HFF-Myc (cell line): Measurements from ENCODE around the gene SLC1A7.

Experiments used
- DNase-seq: peaks from one replicate; pipeline ENCODE4 v3.0.0-alpha.2; 2011; ENCODE audit warnings: low read depth; ENCODE audit errors: extremely low read depth
- H3K4me3 ChIP-seq: replicated peaks from 2 replicates; pipeline ENCODE4 v1.5.1; 2011; ENCODE audit warnings: low read depth, mild to moderate bottlenecking, control low read depth, low read length
- TF ChIP-seq, protein P1 (sequence below): IDR thresholded peaks from 2 replicates; pipeline ENCODE4 v1.5.1; 2012; ENCODE audit warnings: mild to moderate bottlenecking, low read depth, low read length, control low read depth; ENCODE audit errors: missing control alignments

SLC1A7 gene

DNA sequence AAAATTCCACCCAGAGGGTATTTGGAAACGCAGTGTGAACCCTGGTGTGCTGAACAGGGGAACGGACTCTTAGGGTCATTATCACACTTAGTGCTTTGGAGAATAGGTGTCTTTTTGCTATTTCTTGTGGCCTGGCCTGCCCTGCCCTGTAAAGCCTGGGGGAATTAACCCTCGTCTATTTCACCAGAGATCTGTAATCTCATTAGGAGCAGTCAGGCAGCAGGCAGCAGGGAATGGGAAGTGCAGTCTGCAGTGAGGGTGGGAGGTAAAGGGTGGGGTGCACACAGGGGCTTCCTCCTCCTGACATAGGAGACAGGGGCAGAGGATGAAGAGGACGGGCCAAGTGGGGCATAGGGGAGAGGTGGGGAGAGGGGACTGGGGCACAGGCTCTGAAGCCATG is 1.1 kb upstream of the SLC1A7 start:
- DNase-seq = no peak
- TF ChIP-seq, protein P1, sequence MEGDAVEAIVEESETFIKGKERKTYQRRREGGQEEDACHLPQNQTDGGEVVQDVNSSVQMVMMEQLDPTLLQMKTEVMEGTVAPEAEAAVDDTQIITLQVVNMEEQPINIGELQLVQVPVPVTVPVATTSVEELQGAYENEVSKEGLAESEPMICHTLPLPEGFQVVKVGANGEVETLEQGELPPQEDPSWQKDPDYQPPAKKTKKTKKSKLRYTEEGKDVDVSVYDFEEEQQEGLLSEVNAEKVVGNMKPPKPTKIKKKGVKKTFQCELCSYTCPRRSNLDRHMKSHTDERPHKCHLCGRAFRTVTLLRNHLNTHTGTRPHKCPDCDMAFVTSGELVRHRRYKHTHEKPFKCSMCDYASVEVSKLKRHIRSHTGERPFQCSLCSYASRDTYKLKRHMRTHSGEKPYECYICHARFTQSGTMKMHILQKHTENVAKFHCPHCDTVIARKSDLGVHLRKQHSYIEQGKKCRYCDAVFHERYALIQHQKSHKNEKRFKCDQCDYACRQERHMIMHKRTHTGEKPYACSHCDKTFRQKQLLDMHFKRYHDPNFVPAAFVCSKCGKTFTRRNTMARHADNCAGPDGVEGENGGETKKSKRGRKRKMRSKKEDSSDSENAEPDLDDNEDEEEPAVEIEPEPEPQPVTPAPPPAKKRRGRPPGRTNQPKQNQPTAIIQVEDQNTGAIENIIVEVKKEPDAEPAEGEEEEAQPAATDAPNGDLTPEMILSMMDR = no peak
- H3K4me3 ChIP-seq = no peak overlapping the region

DNA sequence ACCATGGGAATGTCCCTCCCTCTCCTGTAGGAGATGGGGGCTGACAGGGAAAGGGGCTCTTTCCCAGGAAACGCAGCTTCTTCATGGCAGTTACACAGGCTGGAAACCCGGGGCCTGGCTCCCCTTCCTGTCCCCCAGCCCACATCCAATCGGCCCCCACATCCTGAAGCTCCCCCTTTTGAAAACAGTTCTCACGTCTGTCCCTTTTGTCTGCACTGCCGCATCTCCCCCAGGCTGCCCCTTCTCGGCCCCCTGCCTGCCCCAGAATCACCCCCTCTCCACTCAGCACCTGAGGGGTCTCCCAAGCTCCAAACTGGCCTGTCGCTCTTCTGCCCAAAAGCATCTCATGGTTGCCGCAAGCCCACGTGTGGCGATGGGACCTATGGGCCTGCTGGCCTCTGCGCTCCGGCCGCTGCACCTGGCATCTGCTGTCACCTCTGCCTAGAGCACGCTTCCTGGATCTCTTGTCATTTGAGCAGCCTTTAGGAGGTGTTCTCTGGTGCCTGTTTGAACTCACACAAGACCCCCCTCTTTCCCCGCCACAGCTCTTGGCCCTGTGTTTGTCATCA is 867 bp downstream of the SLC1A7 start:
- H3K4me3 ChIP-seq = no peak overlapping the region
- DNase-seq = no peak
- TF ChIP-seq, protein P1 = no peak

DNA sequence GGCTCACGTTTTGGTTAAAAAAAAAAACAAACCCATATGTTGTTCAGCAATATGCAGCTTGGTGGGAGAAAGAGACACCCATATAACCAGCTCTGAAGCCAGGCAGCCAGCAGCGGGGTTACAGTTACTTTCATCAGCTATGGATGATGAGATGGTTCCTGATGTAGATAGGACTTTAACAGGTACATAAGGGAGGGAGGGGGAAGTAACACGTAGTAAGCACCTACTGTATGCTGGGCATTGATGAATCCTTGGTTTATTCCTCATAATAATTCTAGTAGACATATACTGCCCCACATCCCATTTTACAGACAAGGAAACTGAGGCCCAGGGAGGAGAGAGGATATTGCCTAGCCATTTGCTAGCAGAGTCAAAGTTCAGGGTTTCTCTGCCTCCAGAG is 2.0 kb downstream of the SLC1A7 start:
- TF ChIP-seq, protein P1 = no peak
- H3K4me3 ChIP-seq = no peak overlapping the region
- no peak for DNase-seq

DNA sequence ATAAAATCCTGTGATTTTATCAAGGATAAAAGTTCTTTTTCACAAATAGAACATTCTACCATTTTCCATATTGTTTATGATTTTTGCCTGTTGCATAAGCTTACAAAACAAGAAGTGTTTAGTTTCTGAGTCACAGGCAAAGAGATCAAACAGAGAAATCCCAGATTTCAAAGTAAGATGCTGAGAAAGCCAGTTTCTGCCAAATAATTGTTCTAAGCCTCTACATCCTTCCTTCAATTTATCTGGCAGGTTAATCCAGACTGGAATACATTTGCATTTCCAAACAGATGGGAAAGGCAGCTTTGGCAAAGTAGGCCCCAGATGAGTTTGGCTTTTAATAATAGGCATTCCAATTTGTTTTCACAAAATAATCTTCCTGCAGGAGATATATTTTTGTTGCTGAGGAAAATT is 2.5 kb downstream of the SLC1A7 start:
- TF ChIP-seq, protein P1 = no peak
- DNase-seq = no peak
- no peak overlapping the region for H3K4me3 ChIP-seq

DNA sequence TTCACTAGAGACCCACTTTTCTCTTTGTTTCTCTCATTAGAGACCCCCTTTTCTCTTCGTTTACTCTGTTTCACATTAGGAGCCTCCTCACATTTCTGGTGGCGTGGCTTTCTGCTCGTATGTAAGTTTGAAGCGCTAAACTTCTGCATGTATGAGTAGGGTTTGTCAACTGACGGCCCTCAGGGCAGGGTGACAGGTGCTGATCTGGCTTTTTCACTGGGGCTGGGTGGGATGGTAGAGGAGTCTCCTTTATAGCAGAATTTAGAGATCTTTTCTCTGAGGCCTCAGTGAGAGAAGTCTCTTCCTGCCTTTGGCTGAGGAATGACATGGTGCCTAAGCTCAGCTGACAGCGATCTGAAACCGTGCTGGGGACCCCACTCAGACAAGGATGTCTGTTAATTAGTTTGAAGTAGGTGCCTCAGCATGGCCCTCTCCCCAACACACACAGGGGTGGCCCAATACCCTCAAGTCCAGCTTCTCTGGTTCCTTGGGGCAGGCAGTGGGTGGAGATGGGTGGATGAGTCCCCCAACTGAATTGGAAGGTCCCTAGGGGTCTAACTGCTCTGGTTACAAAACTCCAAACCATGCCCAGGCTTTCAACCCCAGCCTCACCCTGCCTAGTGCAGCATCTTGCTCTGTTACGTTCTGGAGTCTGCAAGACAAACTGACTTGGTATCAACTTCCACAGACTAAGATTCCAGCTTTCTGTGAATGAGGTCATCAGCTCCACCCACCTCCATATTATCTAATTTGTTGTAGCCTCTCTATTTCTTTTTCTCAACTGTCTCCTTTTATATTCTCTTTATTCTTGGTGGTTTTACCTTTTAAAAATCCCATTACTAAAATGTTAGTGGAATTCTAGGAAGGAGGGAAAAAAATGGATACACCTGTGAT is 3.2 kb downstream of the SLC1A7 start:
- H3K4me3 ChIP-seq = no peak overlapping the region
- DNase-seq = no peak
- TF ChIP-seq, protein P1 = no peak

DNA sequence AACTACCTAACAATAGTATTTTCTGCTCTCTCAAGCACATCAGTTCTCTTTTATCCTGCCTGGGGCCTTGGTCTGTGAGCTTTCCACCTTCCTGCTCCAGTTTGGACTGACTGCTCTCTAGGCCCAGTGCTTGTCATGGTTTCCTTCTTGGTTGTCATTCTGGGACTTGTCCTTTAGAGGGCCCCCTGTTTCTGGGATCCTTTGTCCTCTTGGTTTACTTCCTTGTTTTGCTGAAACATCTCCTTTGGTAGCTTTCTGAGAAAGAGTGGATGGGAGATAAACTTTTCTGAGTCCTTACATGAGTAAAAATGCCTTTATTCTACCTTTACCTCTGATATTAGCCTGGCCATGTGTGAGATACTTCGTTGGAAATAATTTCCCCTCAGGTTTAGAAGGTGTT is 4.7 kb downstream of the SLC1A7 start:
- DNase-seq = no peak
- TF ChIP-seq, protein P1 = peak; percentile 29
- no peak overlapping the region for H3K4me3 ChIP-seq
